Amygdala (tissue), 56 donors: Measurements from ENCODE around the gene DNAJC12.
"Not testable (repeated sequence)": the region's sequence is repeated elsewhere in the genome, so short reads cannot be mapped to it uniquely, and the experiment has no call there.

ENCODE experiments used
- DNase-seq, 56 donors: peaks; one replicate each; lab custom pipeline; 2025; lab: John Stamatoyannopoulos, UW

The DNAJC12 gene

GRCh38 chr10:67841737-67842136 is 3.7 kb upstream of the DNAJC12 start:
- DNase-seq: no peak

GRCh38 chr10:67839951-67840350 is 2.0 kb upstream of the DNAJC12 start:
- DNase-seq: no peak

GRCh38 chr10:67839511-67839910 is 1.5 kb upstream of the DNAJC12 start:
- DNase-seq: not testable (repeated sequence)

- no peak for DNase-seq
Observed at GRCh38 chr10:67836972-67837371, 1.0 kb downstream of the DNAJC12 start.

GRCh38 chr10:67836488-67836887 is 1.5 kb downstream of the DNAJC12 start:
- no peak for DNase-seq

- not testable (repeated sequence) for DNase-seq
Observed at GRCh38 chr10:67835541-67836394, 2.2 kb downstream of the DNAJC12 start.

- DNase-seq: no peak
Observed at GRCh38 chr10:67834375-67834774, 3.6 kb downstream of the DNAJC12 start.

- no peak for DNase-seq
Observed at GRCh38 chr10:67827811-67828210, 10.2 kb downstream of the DNAJC12 start.

GRCh38 chr10:67819768-67820204 is 18.2 kb downstream of the DNAJC12 start:
- no peak for DNase-seq

GRCh38 chr10:67818323-67818722 is 19.7 kb downstream of the DNAJC12 start:
- DNase-seq: no peak

GRCh38 chr10:67816719-67817118 is 21.3 kb downstream of the DNAJC12 start:
- no peak for DNase-seq

- no peak for DNase-seq
Observed at GRCh38 chr10:67815571-67816059, 22.4 kb downstream of the DNAJC12 start.

- DNase-seq: no peak
Observed at GRCh38 chr10:67812007-67812406, 26.0 kb downstream of the DNAJC12 start.

GRCh38 chr10:67809107-67809506 is 28.9 kb downstream of the DNAJC12 start:
- no peak for DNase-seq

GRCh38 chr10:67808704-67809103 is 29.3 kb downstream of the DNAJC12 start:
- DNase-seq: no peak

GRCh38 chr10:67807855-67808456 is 30.0 kb downstream of the DNAJC12 start:
- no peak for DNase-seq

GRCh38 chr10:67804395-67804678 is 33.7 kb downstream of the DNAJC12 start:
- DNase-seq: no peak

GRCh38 chr10:67803588-67804394 is 34.2 kb downstream of the DNAJC12 start:
- DNase-seq: no peak

GRCh38 chr10:67802767-67803538 is 35.0 kb downstream of the DNAJC12 start:
- DNase-seq: no peak

- DNase-seq: no peak
Observed at GRCh38 chr10:67801118-67801517, 36.9 kb downstream of the DNAJC12 start.
